ENCODE data around the gene NANOS3.

Gene NANOS3

DNA sequence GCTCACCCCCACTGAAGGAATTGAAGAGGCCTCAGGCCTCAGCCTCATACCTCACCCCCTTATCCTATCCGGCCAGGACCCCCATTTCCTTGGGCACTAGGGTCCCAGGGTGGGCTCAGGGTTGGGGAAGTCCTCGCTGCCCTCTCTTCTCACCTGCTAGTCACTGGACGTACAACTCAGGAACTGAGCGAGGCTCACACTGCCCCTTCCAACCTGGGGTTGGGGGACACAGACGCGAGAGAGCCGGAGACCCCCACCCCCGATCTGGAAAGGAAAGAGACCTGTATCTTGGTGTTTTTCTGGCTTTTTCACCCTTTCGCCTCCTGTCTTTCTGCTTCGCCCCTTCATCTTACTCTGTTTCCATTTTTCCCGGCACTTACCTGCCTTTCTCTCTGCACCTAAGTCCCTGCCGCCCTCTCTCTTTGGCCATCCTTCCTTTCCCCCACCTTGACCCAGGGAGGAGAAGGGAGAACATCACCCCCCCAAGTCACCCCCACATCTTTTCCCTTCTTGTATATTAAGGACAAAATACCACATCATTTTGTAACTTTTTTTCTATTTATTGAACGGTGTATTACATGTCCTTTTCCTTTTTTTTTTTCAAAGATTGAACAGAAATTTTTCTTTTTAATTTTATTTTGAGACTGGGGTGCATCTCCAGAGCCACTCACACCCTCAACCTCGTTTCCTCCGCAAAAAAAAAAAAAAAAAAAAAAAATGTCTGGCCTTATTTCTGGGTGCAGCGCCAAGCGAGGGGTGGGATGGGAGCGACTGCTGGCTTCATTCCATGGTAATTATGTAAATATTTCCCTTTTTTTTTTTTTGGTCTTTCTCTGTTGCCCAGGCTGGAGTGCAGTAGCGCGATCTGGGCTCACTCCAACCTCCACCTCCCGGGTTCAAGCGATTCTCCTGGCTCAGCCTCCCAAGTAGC is 45.1 kb upstream of the NANOS3 start:
- TF ChIP-seq CTBP1 (IDR thresholded peaks at IDR 0.05; ENCODE audit: borderline replicate concordance) (no peak), TARDBP (IDR thresholded peaks at IDR 0.05) (no peak), BHLHE40 (IDR thresholded peaks at IDR 0.05; ENCODE audit: borderline replicate concordance) (no peak), SUZ12 (IDR thresholded peaks at IDR 0.05) (no peak), FOXA1 (IDR thresholded peaks at IDR 0.05) (no peak), FOXM1 (IDR thresholded peaks at IDR 0.05; ENCODE audit: borderline replicate concordance) (no peak), LEF1 (IDR thresholded peaks at IDR 0.05; ENCODE audit: borderline replicate concordance) (no peak), ZNF384 (IDR thresholded peaks at IDR 0.05) (no peak), ARNT (IDR thresholded peaks at IDR 0.05) (no peak), L3MBTL2 (conservative IDR thresholded peaks at IDR 0.05) (no peak), NFRKB (IDR thresholded peaks at IDR 0.05) (no peak), FOXK2 (IDR thresholded peaks at IDR 0.05) (no peak), HDGF (IDR thresholded peaks at IDR 0.05; ENCODE audit: borderline replicate concordance) (no peak)
- ChIA-PET CTCF (no interaction called here), POLR2A (interaction anchor here (1.3 kb wide), 1 partner anchor 10 kb away, joined by 3 read pairs; no protein-coding TSS in a partner anchor)
- DNase-seq (ENCODE audit: extremely low spot score): no peak

DNA sequence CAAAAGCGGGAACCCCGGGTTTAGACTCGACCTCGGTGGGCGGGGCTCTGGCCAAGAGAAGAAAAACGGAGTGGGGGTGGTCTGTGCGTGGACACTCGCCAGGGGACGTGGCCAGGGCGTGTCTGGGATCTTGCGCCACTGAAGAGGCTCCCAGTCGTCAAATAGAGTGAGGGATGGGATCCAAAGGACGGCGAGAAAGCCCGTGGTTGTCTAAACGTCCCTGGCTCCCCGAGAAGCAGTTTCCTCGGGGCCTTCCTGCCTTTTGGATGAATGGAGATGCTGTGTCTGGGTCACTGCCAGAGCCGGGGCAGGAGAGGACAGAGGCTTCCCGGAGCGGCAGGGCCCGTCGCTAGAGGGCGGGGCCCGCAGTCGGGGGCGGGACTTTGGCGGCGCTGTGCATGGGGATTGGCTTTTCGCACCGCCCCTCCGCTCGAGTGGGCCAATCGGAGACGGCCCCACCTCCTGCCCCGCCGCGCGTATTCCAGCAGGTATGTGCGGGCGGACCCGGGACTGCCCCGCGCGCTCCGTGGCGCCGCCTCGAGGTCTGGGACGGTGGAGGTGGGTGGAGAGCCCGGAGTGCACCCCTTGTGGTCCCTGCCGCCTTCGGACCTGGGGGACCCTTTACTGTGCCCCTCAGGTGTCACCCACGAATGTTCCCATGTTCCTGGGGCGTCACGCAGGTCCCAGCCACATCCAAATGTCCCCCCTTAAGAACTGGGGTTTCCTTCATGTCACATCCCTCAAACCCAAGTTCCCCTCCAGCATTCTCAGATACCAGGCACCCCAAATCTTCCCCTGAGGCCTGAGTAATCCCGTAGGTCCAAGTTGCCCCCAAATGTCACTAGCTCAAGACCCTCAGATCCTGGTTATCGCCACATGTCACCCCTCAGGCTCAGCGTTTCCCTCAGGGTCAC is 43.3 kb upstream of the NANOS3 start:
- TF ChIP-seq SP1 (IDR thresholded peaks at IDR 0.05) (no peak), FOXA1 (IDR thresholded peaks at IDR 0.05) (no peak), L3MBTL2 (conservative IDR thresholded peaks at IDR 0.05) (no peak), ZNF384 (IDR thresholded peaks at IDR 0.05) (no peak), FOXM1 (IDR thresholded peaks at IDR 0.05; ENCODE audit: borderline replicate concordance) (no peak), NFRKB (IDR thresholded peaks at IDR 0.05) (no peak), HDGF (IDR thresholded peaks at IDR 0.05; ENCODE audit: borderline replicate concordance) (no peak)
- TF ChIP-seq, protein P1, sequence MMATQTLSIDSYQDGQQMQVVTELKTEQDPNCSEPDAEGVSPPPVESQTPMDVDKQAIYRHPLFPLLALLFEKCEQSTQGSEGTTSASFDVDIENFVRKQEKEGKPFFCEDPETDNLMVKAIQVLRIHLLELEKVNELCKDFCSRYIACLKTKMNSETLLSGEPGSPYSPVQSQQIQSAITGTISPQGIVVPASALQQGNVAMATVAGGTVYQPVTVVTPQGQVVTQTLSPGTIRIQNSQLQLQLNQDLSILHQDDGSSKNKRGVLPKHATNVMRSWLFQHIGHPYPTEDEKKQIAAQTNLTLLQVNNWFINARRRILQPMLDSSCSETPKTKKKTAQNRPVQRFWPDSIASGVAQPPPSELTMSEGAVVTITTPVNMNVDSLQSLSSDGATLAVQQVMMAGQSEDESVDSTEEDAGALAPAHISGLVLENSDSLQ (IDR thresholded peaks at IDR 0.05): peak; percentile 99
- DNase-seq (ENCODE audit: extremely low spot score): peak; percentile 97
- ChIA-PET CTCF (interaction anchor here (0.6 kb wide), 1 partner anchor 28 kb away, joined by 3 read pairs; no protein-coding TSS in a partner anchor), POLR2A (interaction anchor here (1.3 kb wide), 1 partner anchor 13 kb away, joined by 5 read pairs; no protein-coding TSS in a partner anchor)

GRCh38 chr19:13834244-13835069 is 42.5 kb upstream of the NANOS3 start:
- ChIA-PET POLR2A (interaction anchor here (1.3 kb wide), 1 partner anchor 12 kb away, joined by 5 read pairs; no protein-coding TSS in a partner anchor), CTCF (interaction anchor here (0.6 kb wide), 2 partner anchors 28 to 38 kb away, joined by 3 read pairs; no protein-coding TSS in a partner anchor)
- TF ChIP-seq, protein P1 (IDR thresholded peaks at IDR 0.05): no peak
- no peak for TF ChIP-seq NFRKB (IDR thresholded peaks at IDR 0.05)
- no peak for TF ChIP-seq SP1 (IDR thresholded peaks at IDR 0.05)
- no peak for TF ChIP-seq BHLHE40 (IDR thresholded peaks at IDR 0.05; ENCODE audit: borderline replicate concordance)
- no peak for DNase-seq (ENCODE audit: extremely low spot score)

DNA sequence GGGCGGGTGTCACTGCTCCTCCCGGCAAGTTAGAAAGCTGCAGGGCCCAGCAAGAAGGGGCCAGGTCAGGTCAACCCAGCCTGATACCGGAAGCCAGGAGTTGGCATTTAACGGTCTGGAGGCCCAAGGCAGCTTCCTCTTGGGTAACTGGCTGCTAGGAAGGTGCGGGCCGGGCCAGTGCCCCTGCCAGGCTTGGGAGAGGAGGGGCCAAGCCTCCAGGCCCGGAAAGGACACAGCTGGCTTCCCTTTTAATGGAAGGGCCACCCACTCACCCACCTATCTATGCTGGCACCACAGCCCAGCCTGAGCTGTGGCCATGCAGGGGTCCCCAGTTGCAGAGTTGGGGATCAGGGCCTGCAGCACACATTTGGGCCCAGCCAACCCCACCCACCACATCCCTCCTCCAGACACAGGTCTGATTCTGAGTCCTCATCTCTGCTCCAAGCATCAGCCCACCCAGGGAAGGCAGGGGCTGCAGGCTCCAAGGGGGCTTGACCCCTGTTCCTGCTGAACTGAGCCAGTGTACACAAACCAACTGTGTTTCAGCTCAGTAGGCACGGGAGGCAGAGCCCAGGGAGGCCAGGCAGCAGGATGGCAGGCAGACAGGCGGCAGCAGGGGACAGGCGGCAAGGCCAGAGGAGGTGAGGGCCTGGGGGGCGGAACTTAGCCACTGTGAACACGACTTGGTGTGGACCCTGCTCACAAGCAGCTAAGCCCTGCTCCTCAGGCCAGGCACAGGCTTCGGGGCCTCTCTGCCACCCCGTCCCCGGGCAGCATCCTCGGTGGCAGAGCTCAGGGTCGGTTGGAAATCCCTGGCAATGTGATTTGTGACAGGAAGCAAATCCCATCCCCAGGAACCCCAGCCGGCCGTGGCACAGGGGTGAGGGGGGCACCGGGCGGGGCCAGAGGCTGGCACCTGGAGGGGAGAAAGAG is 40.9 kb upstream of the NANOS3 start:
- POLR2A ChIA-PET: interaction anchor here (0.8 to 1.4 kb wide), 6 partner anchors 9 to 62 kb away, joined by 3 read pairs; partner anchors contain the start of gene C19orf53
- no peak for TF ChIP-seq FOXK2 (IDR thresholded peaks at IDR 0.05)
- no peak for TF ChIP-seq ELF4 (IDR thresholded peaks at IDR 0.05)
- no peak for TF ChIP-seq HDGF (IDR thresholded peaks at IDR 0.05; ENCODE audit: borderline replicate concordance)
- TF ChIP-seq BHLHE40 (IDR thresholded peaks at IDR 0.05; ENCODE audit: borderline replicate concordance): no peak
- TF ChIP-seq SP1 (IDR thresholded peaks at IDR 0.05): no peak
- TF ChIP-seq FOXM1 (IDR thresholded peaks at IDR 0.05; ENCODE audit: borderline replicate concordance): no peak
- no peak for TF ChIP-seq FOXA1 (IDR thresholded peaks at IDR 0.05)
- no peak for TF ChIP-seq ARNT (IDR thresholded peaks at IDR 0.05)
- no peak for TF ChIP-seq NFRKB (IDR thresholded peaks at IDR 0.05)
- no peak for TF ChIP-seq LEF1 (IDR thresholded peaks at IDR 0.05; ENCODE audit: borderline replicate concordance)
- TF ChIP-seq SUZ12 (IDR thresholded peaks at IDR 0.05): no peak
- TF ChIP-seq L3MBTL2 (conservative IDR thresholded peaks at IDR 0.05): no peak
- no peak for TF ChIP-seq ZNF384 (IDR thresholded peaks at IDR 0.05)
- no peak for DNase-seq (ENCODE audit: extremely low spot score)
- CTCF ChIA-PET: interaction anchor here (1.2 kb wide), 1 partner anchor 26 kb away, joined by 3 read pairs; no protein-coding TSS in a partner anchor

Measured in HEK293T (cell line).